IPS-11a (cell line): ENCODE data around the gene SYNDIG1.

Experiments
- H3K4me3 ChIP-seq: one replicate; pipeline ENCODE4 v1.5.1; 2013; ENCODE audit warnings: low read depth, low read length, control low read depth

The SYNDIG1 gene

DNA sequence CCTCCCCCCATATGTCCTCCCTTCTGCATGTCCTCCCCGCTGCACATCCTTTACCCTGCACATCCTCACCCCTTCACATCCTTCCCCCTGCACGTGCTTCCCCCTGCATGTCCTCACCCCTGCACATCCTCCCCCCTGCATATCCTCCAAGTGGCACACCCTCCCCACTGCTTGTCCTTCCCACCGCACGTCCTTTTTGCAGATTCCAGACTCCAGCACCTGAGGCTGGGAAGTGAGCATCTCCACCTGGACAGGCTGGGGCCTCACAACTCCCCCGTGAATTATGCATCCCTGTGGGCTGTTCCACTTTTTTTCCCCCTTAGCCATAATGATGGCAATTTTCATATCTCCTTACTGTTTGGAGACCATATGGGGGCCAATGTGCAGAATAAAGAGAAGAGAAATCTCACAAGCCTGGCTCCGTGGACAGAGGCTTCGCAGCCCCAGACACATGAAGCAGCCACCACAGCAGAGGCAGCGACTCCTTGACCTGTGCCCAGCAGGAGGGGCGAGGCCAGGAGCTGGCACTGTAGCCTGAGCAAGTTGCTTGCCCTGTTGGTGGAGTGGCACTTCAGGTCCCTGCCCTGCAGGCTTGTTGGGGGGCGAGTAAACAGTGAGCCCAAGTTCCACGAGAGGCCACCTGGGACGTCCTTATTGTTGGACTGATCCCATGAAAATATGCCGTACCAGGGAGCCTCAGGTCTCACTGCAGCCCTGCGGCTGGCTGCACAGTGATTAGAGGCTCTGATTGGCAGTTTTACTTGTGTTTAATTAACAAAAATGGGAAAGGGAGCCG lies 113.1 kb downstream of the SYNDIG1 start:
- H3K4me3 ChIP-seq: no peak overlapping the region

DNA sequence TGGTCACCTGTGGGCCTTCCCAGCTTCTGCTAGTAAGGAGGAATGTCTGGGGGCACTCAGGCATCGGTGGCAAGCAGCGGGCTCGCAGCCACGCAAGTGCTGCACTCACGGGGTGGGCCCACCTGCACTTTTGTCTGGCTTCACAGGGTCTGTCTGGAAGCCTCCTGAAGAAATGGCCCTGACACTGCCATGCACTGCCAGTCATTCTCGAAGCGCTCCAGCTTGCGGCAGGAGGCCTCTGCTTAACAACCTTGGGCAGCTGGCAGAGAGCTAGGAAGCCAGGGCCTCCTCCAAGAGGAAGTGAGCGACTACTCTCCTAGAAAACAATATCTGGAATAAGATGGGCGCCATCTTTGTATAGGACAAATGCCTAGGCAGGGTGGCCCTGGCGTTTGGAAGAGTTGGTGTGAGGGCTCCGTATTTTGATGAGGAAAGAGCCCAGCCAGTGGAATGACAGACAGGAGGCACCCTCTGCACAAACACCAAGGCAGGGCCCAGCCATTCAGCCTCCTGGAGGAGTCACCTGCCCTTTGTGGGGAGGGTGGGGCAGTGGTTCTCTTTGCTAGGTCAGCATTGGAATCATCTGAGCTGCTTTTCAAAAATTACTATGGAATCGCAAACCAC lies 113.9 kb downstream of the SYNDIG1 start:
- no peak overlapping the region for H3K4me3 ChIP-seq

DNA sequence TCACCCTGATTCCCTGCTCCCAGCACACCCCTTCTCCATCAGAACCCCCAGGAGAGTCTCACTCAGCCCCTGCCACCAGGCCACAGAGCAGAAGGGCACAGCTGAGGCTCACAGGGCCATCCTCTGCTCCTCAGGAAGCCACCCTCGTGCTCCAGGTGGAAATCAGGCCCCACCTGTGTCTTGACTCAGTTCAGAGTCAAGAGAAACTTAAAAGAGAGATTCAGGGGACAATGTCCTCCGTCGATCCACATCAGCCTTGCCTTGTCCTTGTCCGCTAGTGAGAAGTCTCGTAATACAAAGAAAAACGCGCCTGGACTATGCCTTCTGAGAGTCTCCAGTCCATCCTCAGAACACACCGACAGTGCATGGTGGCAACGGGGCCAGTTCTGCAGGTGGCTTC lies 114.6 kb downstream of the SYNDIG1 start:
- H3K4me3 ChIP-seq: no peak overlapping the region

DNA sequence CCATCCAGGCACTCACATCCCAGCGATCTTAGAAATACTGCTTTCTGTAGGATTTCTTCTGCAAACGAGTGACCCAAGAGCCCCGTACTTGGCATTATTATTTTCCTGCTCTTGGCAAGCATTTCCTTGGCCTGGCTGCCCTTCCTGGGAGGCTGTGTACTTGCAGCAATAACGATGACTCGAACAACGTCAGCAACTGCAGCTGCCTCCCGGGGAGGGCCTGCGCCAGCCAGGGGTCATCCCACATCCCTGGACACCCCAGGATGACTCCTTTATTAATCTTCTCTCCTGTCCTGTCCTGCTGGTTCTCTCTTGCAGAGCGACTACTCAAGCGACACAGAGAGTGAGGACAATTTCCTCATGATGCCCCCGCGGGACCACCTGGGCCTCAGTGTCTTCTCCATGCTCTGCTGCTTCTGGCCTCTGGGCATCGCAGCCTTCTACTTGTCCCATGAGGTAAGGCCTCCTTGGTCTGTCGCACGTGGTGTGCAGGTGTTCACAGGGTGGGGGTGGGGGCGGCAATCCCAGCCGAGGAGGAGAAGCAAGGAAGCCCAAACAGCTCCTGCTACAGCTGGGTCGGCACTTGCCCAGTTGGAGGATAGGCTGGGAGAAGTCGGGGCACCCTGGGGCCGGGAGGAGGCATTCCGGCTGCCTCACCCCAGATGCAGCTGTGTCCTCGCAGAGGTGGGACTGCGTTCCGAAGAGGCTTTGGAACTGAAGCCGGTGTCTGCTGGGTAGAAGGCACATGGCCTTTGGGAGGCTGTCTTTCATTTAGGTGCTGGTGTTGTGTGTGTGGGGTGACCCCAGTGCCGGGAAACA lies 115.3 kb downstream of the SYNDIG1 start:
- no peak overlapping the region for H3K4me3 ChIP-seq

- H3K4me3 ChIP-seq: no peak overlapping the region
Measured at GRCh38 chr20:24585796-24586522, 116.5 kb downstream of the SYNDIG1 start.

GRCh38 chr20:24586523-24586840 lies 117.1 kb downstream of the SYNDIG1 start:
- H3K4me3 ChIP-seq: no peak overlapping the region

DNA sequence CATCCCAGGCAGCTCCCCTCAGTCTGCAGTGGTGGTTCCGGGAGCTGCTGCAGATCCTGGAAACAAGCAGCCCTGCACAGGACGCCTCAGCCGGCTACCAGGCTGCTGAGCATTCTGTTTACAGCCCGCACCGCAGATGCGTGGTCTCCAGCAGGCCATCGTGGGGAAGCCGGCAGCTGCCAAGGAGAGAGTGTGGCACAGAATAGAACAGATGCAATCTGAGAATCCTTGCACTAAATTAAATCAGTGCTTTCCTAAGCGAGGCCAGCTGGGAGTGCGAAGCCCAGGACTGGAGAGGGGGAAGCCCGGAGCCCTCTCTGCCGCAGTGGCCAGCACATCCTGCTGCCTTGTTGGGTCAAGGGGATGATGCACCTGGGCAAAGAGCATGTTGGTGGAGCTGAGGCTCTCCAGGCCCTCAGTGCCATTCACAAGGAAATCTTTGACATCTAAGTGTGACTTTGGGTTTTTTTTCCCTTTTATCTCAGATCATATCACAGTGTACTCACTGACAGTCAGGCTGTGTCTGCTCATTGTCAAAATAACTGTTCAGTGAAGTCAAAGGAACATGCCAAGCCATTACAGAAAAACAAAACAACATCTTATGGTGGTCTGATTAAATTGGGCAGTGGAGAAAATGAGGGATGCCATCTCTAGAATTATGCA lies 118.1 kb downstream of the SYNDIG1 start:
- no peak overlapping the region for H3K4me3 ChIP-seq

- H3K4me3 ChIP-seq: no peak overlapping the region
Measured at GRCh38 chr20:24588047-24588635, 118.7 kb downstream of the SYNDIG1 start.

DNA sequence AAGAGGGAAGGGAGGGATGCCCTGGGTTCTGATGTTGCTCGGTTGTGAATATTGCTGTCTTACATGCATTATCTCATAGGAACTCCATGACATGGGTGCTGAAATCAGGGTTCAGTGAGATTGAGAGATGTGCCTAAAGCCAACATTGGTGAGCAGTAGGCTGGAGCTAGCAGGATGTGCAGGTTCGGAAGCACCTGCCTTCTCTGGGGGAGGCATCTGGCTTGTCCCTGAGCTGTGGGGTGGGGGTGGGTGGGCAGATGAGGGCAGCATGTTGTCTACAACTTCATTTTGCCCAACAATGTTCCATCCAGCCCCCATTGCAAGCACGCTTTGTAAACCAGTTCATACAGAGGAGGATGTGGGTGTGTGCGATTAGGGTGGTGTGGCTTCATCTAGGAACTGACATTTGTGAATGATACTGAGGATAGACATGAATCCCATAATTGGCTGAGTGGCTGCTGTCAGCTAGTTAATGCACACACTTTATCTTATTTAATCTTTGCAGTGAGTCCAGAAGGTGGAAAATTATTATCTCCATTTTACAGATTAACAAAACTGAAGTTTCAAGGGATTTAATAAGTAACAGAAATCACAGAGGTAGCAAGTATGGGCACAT lies 119.4 kb downstream of the SYNDIG1 start:
- no peak overlapping the region for H3K4me3 ChIP-seq

- H3K4me3 ChIP-seq: no peak overlapping the region
Measured at GRCh38 chr20:24589381-24589780, 120.0 kb downstream of the SYNDIG1 start.

DNA sequence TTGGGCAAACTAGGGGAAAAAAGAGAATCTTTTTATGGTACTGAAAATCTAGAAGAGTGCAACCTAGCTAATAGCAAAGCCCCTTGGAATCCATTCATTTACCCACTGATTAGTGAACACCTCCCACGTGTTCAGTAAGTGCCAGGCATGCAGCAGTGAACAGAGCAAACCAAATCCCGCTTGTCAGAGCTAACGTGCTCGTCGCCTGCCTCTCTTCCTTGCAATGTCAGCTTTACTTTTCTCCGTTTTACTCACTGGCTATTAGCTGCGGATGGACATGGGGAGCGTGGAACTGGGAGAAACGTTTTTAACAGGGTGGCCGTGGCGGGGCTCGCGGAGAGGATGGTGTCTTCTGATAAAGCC lies 120.4 kb downstream of the SYNDIG1 start:
- no peak overlapping the region for H3K4me3 ChIP-seq

DNA sequence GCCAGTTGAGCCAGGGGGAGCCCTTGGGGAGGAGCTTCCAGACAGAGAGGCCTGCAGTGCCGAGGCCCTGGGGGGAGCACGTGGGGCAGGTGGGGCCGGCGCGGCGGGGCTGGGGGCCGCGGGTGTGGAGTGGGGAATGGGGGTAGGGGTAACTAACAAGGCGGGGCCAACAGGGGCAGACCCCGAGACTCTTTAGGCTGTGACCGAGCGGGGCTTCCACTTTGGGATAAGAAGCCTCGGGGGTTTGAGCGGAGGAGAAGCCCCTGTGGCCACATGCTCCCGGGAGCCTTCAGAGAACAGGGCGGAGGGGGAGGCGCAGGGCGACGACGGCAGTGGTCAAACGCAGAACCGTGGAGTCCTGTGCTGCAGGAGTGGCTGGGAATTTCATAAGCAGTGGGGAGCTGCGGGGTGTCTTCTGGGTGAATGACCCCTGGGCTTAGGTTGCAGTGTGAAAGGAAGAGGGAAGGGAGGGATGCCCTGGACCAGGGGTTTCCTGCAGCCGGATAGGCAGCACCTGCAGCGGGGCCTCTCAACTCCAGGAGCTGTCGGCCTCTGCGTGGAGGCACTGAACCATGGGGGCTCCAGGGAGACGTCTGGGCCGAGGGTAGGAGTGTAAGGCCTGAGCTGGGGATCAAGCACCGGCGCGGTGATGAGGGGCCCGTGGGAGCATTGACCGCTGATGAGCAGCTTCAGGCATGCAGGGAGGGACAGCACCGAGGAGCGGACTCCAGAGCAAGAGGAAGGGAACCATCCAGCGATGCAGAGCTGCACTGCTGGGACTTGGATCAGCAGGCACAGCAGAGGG lies 121.0 kb downstream of the SYNDIG1 start:
- no peak overlapping the region for H3K4me3 ChIP-seq

DNA sequence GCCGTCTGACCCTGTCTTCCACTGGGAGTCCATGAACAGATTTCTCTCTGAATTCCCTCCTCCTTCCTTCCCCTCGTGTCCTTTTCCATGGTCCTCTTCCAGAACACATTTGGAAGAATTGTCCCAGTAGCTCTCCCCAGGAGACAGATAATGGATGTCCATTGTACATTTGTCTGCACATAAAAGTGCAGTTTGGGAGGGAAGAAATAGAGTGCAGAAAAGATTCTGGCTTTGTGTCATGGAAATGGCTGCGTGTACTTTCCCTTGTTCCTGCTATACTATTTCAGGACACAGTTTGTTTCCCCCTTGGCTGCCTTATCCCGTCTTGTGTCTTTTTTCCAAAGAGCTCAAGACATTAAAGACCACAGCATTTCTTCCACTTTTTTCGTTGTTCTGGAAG lies 127.6 kb downstream of the SYNDIG1 start:
- H3K4me3 ChIP-seq: no peak overlapping the region

DNA sequence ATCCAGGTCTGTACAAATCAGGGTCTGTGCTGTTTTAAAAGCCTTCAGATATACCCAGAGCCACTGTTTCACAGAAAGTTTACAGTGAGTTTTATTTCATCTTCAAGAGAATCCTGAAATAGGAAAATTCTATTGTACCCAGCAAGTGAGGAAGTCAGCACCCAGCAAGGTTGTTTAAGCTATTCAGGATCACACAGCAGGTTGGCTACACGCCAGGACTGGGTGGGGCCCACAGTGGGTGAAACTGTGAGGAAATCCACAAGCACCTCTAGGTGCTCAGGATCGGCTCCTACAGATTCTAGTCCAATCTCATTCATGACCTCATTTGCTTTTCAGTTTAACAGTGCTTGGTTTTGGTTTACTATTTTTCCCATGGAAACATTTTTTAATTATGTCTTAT lies 128.9 kb downstream of the SYNDIG1 start:
- no peak overlapping the region for H3K4me3 ChIP-seq

DNA sequence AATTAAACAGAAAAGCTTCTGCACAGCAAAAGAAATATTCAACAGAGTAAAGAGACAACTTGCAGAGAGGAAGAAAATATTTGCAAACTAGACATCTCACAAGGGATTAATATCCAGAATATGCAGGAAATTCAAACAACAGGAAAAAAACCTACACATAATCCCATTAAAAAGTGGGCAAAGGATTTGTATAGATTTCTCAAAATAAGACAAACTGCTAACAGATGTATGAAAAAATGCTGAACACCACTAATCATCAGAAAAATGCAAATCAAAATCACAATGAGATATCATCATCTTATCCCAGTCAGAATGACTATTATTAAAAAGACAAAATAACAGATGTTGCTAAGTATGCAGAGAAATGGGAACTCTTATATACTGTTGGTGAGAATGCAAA lies 129.6 kb downstream of the SYNDIG1 start:
- H3K4me3 ChIP-seq: no peak overlapping the region

GRCh38 chr20:24600012-24600411 lies 130.6 kb downstream of the SYNDIG1 start:
- H3K4me3 ChIP-seq: no peak overlapping the region

GRCh38 chr20:24603454-24603853 lies 134.0 kb downstream of the SYNDIG1 start:
- H3K4me3 ChIP-seq: no peak overlapping the region

DNA sequence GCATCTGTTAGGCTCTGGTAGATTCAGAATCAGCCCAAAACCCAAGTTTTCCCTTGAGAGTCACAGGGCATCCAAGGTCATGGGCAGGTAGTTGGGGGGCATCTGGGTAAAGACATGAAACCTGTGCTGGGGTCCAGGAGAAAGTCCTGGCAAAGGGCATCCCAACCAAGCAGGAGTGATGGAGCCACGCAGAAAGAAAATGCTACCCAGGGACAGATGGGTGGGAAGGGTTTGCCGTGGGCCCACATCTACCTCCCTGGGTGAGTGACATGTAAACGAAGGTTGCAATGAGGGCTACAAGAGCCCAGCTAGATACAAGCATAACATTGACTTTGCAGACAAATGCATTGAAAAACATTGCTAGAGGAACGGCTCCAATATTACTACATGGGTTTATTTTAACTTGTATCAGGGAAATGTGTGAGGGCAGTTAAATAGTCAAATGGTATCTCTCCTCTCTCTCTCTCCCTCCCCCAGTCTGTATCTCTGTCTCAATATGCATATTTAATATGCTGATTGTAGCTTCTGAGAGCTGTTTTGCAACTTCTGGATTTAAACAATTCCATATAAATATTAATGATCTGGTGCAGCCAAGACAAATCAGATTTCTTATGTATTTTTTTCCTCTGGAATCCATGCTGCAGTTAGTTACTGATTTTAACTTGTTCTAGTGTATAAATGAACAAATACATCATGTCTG lies 135.7 kb downstream of the SYNDIG1 start:
- no peak overlapping the region for H3K4me3 ChIP-seq
